Neural cell (in vitro differentiated cells): ENCODE measurements around the gene DGKZ. TPM values are rescaled to one million over a fixed set of nuclear protein-coding genes. Genes with fewer than 3 reads are reported as not detected.

Experiments
- H2AFZ ChIP-seq: fragments of 200-600, 300-800 bp; sonication (generic), shearing (Covaris generic); 2 replicates; pipeline ENCODE4 v1.6.0; 2014; ENCODE audit warnings: low read depth, mild to moderate bottlenecking, antibody characterized with exemption, low read length, moderate library complexity
- H3F3A ChIP-seq: fragments of 200-600 bp; shearing (Covaris generic); 2 replicates; pipeline ENCODE4 v1.6.1; 2016; ENCODE audit warnings: mild to moderate bottlenecking, moderate library complexity, mixed read lengths, antibody characterized with exemption, low read length; ENCODE audit not compliant: insufficient read depth, poor library complexity, severe bottlenecking
- H3K27ac ChIP-seq: fragments of 200-600, 300-800 bp; sonication (generic), shearing (Covaris generic); 2 replicates; pipeline ENCODE4 v1.5.1; 2014; ENCODE audit warnings: mild to moderate bottlenecking, low read length, moderate library complexity
- H3K27me3 ChIP-seq: fragments of 300-800, 200-600 bp; sonication (generic), shearing (Covaris generic); 2 replicates; pipeline ENCODE4 v1.6.0; 2014; ENCODE audit warnings: mild to moderate bottlenecking, low read depth, low read length, moderate library complexity; ENCODE audit not compliant: insufficient read depth
- H3K36me3 ChIP-seq: fragments of 300-800, 200-600 bp; sonication (generic), shearing (Covaris generic); 2 replicates; pipeline ENCODE4 v1.5.1; 2014; ENCODE audit warnings: mild to moderate bottlenecking, antibody characterized with exemption, low read length, moderate library complexity; ENCODE audit not compliant: insufficient read depth
- H3K4me2 ChIP-seq: fragments of 300-800, 200-600 bp; sonication (generic), shearing (Covaris generic); 2 replicates; pipeline ENCODE4 v1.6.0; 2014; ENCODE audit warnings: mild to moderate bottlenecking, low read length
- H3K4me3 ChIP-seq: fragments of 300-800, 200-600 bp; sonication (generic), shearing (Covaris generic); 2 replicates; pipeline ENCODE4 v1.5.1; 2014; ENCODE audit warnings: mild to moderate bottlenecking, low read length, moderate library complexity
- H3K79me2 ChIP-seq: fragments of 200-600 bp; shearing (Covaris generic); replicated peaks from 2 replicates; pipeline ENCODE4 v1.6.0; 2014; ENCODE audit warnings: mild to moderate bottlenecking, low read length, moderate library complexity; ENCODE audit not compliant: insufficient read depth
- H3K9ac ChIP-seq: fragments of 300-800, 200-600 bp; sonication (generic), shearing (Covaris generic); 2 replicates; pipeline ENCODE4 v1.6.1; 2016; ENCODE audit warnings: mild to moderate bottlenecking, low read length, mixed read lengths
- H3K9me2 ChIP-seq: fragments of 200-600 bp; shearing (Covaris generic); 2 replicates; pipeline ENCODE4 v1.6.1; 2016; ENCODE audit warnings: mild to moderate bottlenecking, low read length, mixed read lengths; ENCODE audit not compliant: insufficient read depth
- H3K9me3 ChIP-seq: fragments of 200-600, 300-800 bp; sonication (generic), shearing (Covaris generic); 2 replicates; pipeline ENCODE4 v1.6.1; 2016; ENCODE audit warnings: mild to moderate bottlenecking, mixed run types, low read length, moderate library complexity, mixed read lengths
- H4K20me1 ChIP-seq: fragments of 200-600 bp; shearing (Covaris generic); 2 replicates; pipeline ENCODE4 v1.6.1; 2016; ENCODE audit warnings: mild to moderate bottlenecking, mixed run types; ENCODE audit not compliant: insufficient read depth
- EP300 ChIP-seq: fragments of 450-650 bp; conservative IDR thresholded peaks from 2 replicates; pipeline ENCODE4 v1.6.1; 2014; ENCODE audit warnings: antibody characterized with exemption, mild to moderate bottlenecking, moderate library complexity; ENCODE audit not compliant: poor library complexity, severe bottlenecking
- EZH2 ChIP-seq: fragments of 200-600, 300-800 bp; shearing (Covaris generic), sonication (generic); IDR thresholded peaks from 2 replicates; pipeline ENCODE4 v1.6.1; 2014; ENCODE audit warnings: antibody characterized with exemption, low read length, borderline replicate concordance, mild to moderate bottlenecking; ENCODE audit not compliant: insufficient read depth, poor library complexity, severe bottlenecking
- MXI1 ChIP-seq: fragments of 450-650 bp; conservative IDR thresholded peaks from 2 replicates; pipeline ENCODE4 v1.6.1; 2014; ENCODE audit warnings: antibody characterized with exemption, mild to moderate bottlenecking; ENCODE audit not compliant: poor library complexity, severe bottlenecking
- POLR2AphosphoS5 ChIP-seq: IDR thresholded peaks from 2 replicates; pipeline ENCODE4 v1.6.1; 2012
- RAD21 ChIP-seq: fragments of 450-650 bp; conservative IDR thresholded peaks from 2 replicates; pipeline ENCODE4 v1.6.1; 2014; ENCODE audit warnings: antibody characterized with exemption, mild to moderate bottlenecking, moderate library complexity
- SMC3 ChIP-seq: fragments of 450-650 bp; conservative IDR thresholded peaks from 2 replicates; pipeline ENCODE4 v1.6.1; 2014; ENCODE audit warnings: antibody characterized with exemption, mild to moderate bottlenecking, moderate library complexity; ENCODE audit not compliant: poor library complexity
- TAF1 ChIP-seq: IDR thresholded peaks from 2 replicates; pipeline ENCODE4 v1.6.1; 2012; ENCODE audit warnings: low read depth
- polyA plus RNA-seq: library from polyadenylated mRNA; depleted of rRNA; stranded (reverse); fragments of >200 nt; gene quantifications from 2 replicates; pipeline ENCODE4 v1.2.3, GENCODE V29; 2014
- TF ChIP-seq, protein P1 (sequence below): IDR thresholded peaks from 2 replicates; pipeline ENCODE4 v1.6.1; 2012; ENCODE audit warnings: borderline replicate concordance
- TF ChIP-seq, protein P2 (sequence below): fragments of 450-650 bp; IDR thresholded peaks from 2 replicates; pipeline ENCODE4 v1.5.1; 2014; ENCODE audit warnings: antibody characterized with exemption, mild to moderate bottlenecking, moderate library complexity; ENCODE audit not compliant: poor library complexity, severe bottlenecking

DGKZ gene
- polyA plus RNA-seq, 1 donor from 2014 or later, result 55.7 TPM

DNA sequence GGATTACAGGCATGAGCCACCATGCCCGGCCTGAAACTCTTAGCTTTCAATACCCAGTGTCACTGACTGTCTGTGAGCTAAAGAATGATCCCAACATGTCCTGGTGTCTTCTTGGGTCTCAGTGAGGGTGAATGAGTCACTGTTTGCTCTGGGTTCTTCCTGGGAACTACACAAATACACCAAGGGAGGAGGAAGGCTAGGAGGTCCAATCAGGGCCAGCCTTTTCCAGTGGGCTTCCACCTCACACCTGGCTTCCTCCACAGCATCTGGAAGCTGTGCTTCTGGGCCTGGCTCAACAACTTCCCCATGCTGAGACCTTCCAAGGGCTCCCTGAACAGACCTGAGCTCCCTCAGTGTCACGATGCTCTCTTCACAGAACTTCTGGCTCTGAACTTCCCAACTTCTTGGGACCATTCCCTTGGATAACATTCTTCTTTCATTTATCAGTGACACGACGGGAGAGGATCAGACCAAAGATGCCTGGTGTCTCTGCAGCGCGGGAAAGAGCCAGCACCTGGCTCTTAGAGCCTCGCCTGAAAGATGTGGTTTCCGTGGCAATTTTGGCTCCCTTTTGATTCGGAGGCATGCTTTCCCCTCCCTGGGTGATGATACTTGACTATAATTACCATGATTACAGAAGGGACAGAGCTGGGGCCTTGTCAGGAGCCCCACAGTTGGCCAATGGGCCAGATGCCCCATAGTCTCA, 66.7 kb downstream of the DGKZ start:
- no peak overlapping the region for H2AFZ ChIP-seq
- H3K79me2 ChIP-seq, result no peaks in the 10 kb centered on the region
- no peak overlapping the region for H3K4me3 ChIP-seq
- no peaks in the 10 kb centered on the region for H4K20me1 ChIP-seq
- no peak overlapping the region for H3K27ac ChIP-seq
- no peak overlapping the region for H3K4me2 ChIP-seq
- TF ChIP-seq POLR2AphosphoS5 (no peak), RAD21 (no peak), MXI1 (no peak), EP300 (no peak), EZH2 (no peak), TAF1 (no peak), SMC3 (no peak)
- TF ChIP-seq, protein P1, sequence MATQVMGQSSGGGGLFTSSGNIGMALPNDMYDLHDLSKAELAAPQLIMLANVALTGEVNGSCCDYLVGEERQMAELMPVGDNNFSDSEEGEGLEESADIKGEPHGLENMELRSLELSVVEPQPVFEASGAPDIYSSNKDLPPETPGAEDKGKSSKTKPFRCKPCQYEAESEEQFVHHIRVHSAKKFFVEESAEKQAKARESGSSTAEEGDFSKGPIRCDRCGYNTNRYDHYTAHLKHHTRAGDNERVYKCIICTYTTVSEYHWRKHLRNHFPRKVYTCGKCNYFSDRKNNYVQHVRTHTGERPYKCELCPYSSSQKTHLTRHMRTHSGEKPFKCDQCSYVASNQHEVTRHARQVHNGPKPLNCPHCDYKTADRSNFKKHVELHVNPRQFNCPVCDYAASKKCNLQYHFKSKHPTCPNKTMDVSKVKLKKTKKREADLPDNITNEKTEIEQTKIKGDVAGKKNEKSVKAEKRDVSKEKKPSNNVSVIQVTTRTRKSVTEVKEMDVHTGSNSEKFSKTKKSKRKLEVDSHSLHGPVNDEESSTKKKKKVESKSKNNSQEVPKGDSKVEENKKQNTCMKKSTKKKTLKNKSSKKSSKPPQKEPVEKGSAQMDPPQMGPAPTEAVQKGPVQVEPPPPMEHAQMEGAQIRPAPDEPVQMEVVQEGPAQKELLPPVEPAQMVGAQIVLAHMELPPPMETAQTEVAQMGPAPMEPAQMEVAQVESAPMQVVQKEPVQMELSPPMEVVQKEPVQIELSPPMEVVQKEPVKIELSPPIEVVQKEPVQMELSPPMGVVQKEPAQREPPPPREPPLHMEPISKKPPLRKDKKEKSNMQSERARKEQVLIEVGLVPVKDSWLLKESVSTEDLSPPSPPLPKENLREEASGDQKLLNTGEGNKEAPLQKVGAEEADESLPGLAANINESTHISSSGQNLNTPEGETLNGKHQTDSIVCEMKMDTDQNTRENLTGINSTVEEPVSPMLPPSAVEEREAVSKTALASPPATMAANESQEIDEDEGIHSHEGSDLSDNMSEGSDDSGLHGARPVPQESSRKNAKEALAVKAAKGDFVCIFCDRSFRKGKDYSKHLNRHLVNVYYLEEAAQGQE, result no peak
- TF ChIP-seq, protein P2, sequence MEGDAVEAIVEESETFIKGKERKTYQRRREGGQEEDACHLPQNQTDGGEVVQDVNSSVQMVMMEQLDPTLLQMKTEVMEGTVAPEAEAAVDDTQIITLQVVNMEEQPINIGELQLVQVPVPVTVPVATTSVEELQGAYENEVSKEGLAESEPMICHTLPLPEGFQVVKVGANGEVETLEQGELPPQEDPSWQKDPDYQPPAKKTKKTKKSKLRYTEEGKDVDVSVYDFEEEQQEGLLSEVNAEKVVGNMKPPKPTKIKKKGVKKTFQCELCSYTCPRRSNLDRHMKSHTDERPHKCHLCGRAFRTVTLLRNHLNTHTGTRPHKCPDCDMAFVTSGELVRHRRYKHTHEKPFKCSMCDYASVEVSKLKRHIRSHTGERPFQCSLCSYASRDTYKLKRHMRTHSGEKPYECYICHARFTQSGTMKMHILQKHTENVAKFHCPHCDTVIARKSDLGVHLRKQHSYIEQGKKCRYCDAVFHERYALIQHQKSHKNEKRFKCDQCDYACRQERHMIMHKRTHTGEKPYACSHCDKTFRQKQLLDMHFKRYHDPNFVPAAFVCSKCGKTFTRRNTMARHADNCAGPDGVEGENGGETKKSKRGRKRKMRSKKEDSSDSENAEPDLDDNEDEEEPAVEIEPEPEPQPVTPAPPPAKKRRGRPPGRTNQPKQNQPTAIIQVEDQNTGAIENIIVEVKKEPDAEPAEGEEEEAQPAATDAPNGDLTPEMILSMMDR, result no peak
- H3K9me3 ChIP-seq, result no peaks in the 10 kb centered on the region
- H3K9me2 ChIP-seq, result no peaks in the 10 kb centered on the region
- no peak overlapping the region for H3K9ac ChIP-seq
- no peaks in the 10 kb centered on the region for H3K36me3 ChIP-seq
- H3K27me3 ChIP-seq, result no peaks in the 10 kb centered on the region
- no peaks in the 10 kb centered on the region for H3F3A ChIP-seq

DNA sequence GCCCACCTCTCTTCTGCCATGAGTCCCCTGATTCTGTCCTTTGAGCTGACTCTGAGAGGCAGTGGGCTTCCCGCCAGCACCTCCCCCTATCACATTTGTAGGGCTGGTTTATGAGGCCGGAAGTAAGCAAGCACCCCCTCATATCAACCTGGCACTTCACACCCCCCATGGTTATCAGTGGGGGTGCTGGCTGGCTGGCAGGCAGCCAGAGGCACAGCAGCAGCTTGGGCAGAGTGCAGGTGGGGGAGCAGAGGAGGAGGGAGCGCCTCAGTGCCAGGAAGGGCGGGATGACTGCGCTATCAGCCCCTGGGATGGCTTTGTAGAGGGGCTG, 67.2 kb downstream of the DGKZ start:
- no peak overlapping the region for H2AFZ ChIP-seq
- no peaks in the 10 kb centered on the region for H3K79me2 ChIP-seq
- no peaks in the 10 kb centered on the region for H4K20me1 ChIP-seq
- no peaks in the 10 kb centered on the region for H3F3A ChIP-seq
- no peaks in the 10 kb centered on the region for H3K9me3 ChIP-seq
- H3K36me3 ChIP-seq, result no peaks in the 10 kb centered on the region
- H3K27me3 ChIP-seq, result no peaks in the 10 kb centered on the region
- no peak overlapping the region for H3K9ac ChIP-seq
- H3K9me2 ChIP-seq, result no peaks in the 10 kb centered on the region
- H3K27ac ChIP-seq, result no peak overlapping the region
- H3K4me3 ChIP-seq, result no peak overlapping the region
- TF ChIP-seq RAD21 (no peak), TAF1 (no peak), EP300 (no peak), POLR2AphosphoS5 (no peak), EZH2 (no peak), SMC3 (no peak), MXI1 (no peak)
- TF ChIP-seq, protein P1, result no peak
- TF ChIP-seq, protein P2, result no peak
- no peak overlapping the region for H3K4me2 ChIP-seq
